Measurements from ENCODE around the gene KIZ.

Gene KIZ

GRCh38 chr20:21103582-21104465, 22.1 kb upstream of the KIZ start:
- no peak for DNase-seq (ENCODE audit: low read depth, low spot score)
- TF ChIP-seq FOXP2 (optimal IDR thresholded peaks at IDR 0.05; ENCODE audit: control extremely low read depth, extremely low read length, insufficient read depth) (no peak), EZH2 (IDR thresholded peaks at IDR 0.05) (no peak), POLR2AphosphoS5 (IDR thresholded peaks at IDR 0.05; ENCODE audit: borderline replicate concordance, low read depth, low read length) (no peak)
- Histone ChIP-seq H3K9ac (ENCODE audit: insufficient read length) (no peak overlapping the region), H3K36me3 (ENCODE audit: insufficient read depth, low read length) (no peaks in the 10 kb centered on the region), H3K4me3 (no peak overlapping the region), H3K27ac (no peak overlapping the region), H3K9me3 (ENCODE audit: low read depth, low read length) (no peaks in the 10 kb centered on the region)

- H3K9me3 ChIP-seq (ENCODE audit: low read depth, low read length): no peaks in the 10 kb centered on the region
- no peak for DNase-seq (ENCODE audit: low read depth, low spot score)
- H3K4me3 ChIP-seq: no peak overlapping the region
- H3K36me3 ChIP-seq (ENCODE audit: insufficient read depth, low read length): no peaks in the 10 kb centered on the region
- no peak overlapping the region for H3K9ac ChIP-seq (ENCODE audit: insufficient read length)
- no peak overlapping the region for H3K27ac ChIP-seq
- TF ChIP-seq FOXP2 (optimal IDR thresholded peaks at IDR 0.05; ENCODE audit: control extremely low read depth, extremely low read length, insufficient read depth) (no peak), POLR2AphosphoS5 (IDR thresholded peaks at IDR 0.05; ENCODE audit: borderline replicate concordance, low read depth, low read length) (no peak), EZH2 (IDR thresholded peaks at IDR 0.05) (no peak)
These were observed 21.5 kb upstream of the KIZ start for GRCh38 chr20:21104466-21104761.

- no peak for TF ChIP-seq POLR2AphosphoS5 (IDR thresholded peaks at IDR 0.05; ENCODE audit: borderline replicate concordance, low read depth, low read length)
- TF ChIP-seq EZH2 (IDR thresholded peaks at IDR 0.05): no peak
- no peak for TF ChIP-seq FOXP2 (optimal IDR thresholded peaks at IDR 0.05; ENCODE audit: control extremely low read depth, extremely low read length, insufficient read depth)
- no peak overlapping the region for H3K4me3 ChIP-seq
- no peak for DNase-seq (ENCODE audit: low read depth, low spot score)
- no peaks in the 10 kb centered on the region for H3K36me3 ChIP-seq (ENCODE audit: insufficient read depth, low read length)
- no peak overlapping the region for H3K9ac ChIP-seq (ENCODE audit: insufficient read length)
- no peak overlapping the region for H3K27ac ChIP-seq
- H3K9me3 ChIP-seq (ENCODE audit: low read depth, low read length): no peaks in the 10 kb centered on the region
These were observed 21.0 kb upstream of the KIZ start for GRCh38 chr20:21104921-21105320.

- Histone ChIP-seq H3K4me3 (no peak overlapping the region), H3K27ac (no peak overlapping the region), H3K36me3 (ENCODE audit: insufficient read depth, low read length) (no peaks in the 10 kb centered on the region), H3K9ac (ENCODE audit: insufficient read length) (no peak overlapping the region), H3K9me3 (ENCODE audit: low read depth, low read length) (no peaks in the 10 kb centered on the region)
- no peak for TF ChIP-seq FOXP2 (optimal IDR thresholded peaks at IDR 0.05; ENCODE audit: control extremely low read depth, extremely low read length, insufficient read depth)
- TF ChIP-seq EZH2 (IDR thresholded peaks at IDR 0.05): no peak
- no peak for TF ChIP-seq POLR2AphosphoS5 (IDR thresholded peaks at IDR 0.05; ENCODE audit: borderline replicate concordance, low read depth, low read length)
- DNase-seq (ENCODE audit: low read depth, low spot score): no peak
These were observed 20.3 kb upstream of the KIZ start for GRCh38 chr20:21105429-21106170.

GRCh38 chr20:21106171-21107017, 19.5 kb upstream of the KIZ start, which contains the start of gene LINC00237:
LINC00237 (minus strand) TSS chr20:21106358.
- H3K9ac ChIP-seq (ENCODE audit: insufficient read length): no peak within 1 kb of the TSS
- TF ChIP-seq EZH2 (IDR thresholded peaks at IDR 0.05) (no peak), FOXP2 (optimal IDR thresholded peaks at IDR 0.05; ENCODE audit: control extremely low read depth, extremely low read length, insufficient read depth) (no peak), POLR2AphosphoS5 (IDR thresholded peaks at IDR 0.05; ENCODE audit: borderline replicate concordance, low read depth, low read length) (no peak)
- DNase-seq (ENCODE audit: low read depth, low spot score): no peak
- no peaks in the 10 kb centered on the region for H3K9me3 ChIP-seq (ENCODE audit: low read depth, low read length)
- no peak within 1 kb of the TSS for H3K27ac ChIP-seq
- no peak within 1 kb of the TSS for H3K4me3 ChIP-seq
- H3K36me3 ChIP-seq (ENCODE audit: insufficient read depth, low read length): no peaks in the 10 kb centered on the region

GRCh38 chr20:21109144-21109543, 16.7 kb upstream of the KIZ start:
- no peak for TF ChIP-seq EZH2 (IDR thresholded peaks at IDR 0.05)
- no peak for TF ChIP-seq POLR2AphosphoS5 (IDR thresholded peaks at IDR 0.05; ENCODE audit: borderline replicate concordance, low read depth, low read length)
- TF ChIP-seq FOXP2 (optimal IDR thresholded peaks at IDR 0.05; ENCODE audit: control extremely low read depth, extremely low read length, insufficient read depth): no peak
- DNase-seq (ENCODE audit: low read depth, low spot score): no peak
- Histone ChIP-seq H3K9me3 (ENCODE audit: low read depth, low read length) (no peaks in the 10 kb centered on the region), H3K9ac (ENCODE audit: insufficient read length) (no peak overlapping the region), H3K27ac (no peak overlapping the region), H3K4me3 (no peak overlapping the region), H3K36me3 (ENCODE audit: insufficient read depth, low read length) (no peaks in the 10 kb centered on the region)

- no peak overlapping the region for H3K9ac ChIP-seq (ENCODE audit: insufficient read length)
- no peaks in the 10 kb centered on the region for H3K9me3 ChIP-seq (ENCODE audit: low read depth, low read length)
- no peaks in the 10 kb centered on the region for H3K36me3 ChIP-seq (ENCODE audit: insufficient read depth, low read length)
- TF ChIP-seq FOXP2 (optimal IDR thresholded peaks at IDR 0.05; ENCODE audit: control extremely low read depth, extremely low read length, insufficient read depth) (no peak), POLR2AphosphoS5 (IDR thresholded peaks at IDR 0.05; ENCODE audit: borderline replicate concordance, low read depth, low read length) (no peak), EZH2 (IDR thresholded peaks at IDR 0.05) (no peak)
- DNase-seq (ENCODE audit: low read depth, low spot score): no peak
- no peak overlapping the region for H3K4me3 ChIP-seq
- H3K27ac ChIP-seq: no peak overlapping the region
These were observed 15.1 kb upstream of the KIZ start for GRCh38 chr20:21110811-21111210.

GRCh38 chr20:21111416-21111815, 14.5 kb upstream of the KIZ start:
- TF ChIP-seq FOXP2 (optimal IDR thresholded peaks at IDR 0.05; ENCODE audit: control extremely low read depth, extremely low read length, insufficient read depth): no peak
- no peak for TF ChIP-seq POLR2AphosphoS5 (IDR thresholded peaks at IDR 0.05; ENCODE audit: borderline replicate concordance, low read depth, low read length)
- TF ChIP-seq EZH2 (IDR thresholded peaks at IDR 0.05): no peak
- Histone ChIP-seq H3K9ac (ENCODE audit: insufficient read length) (no peak overlapping the region), H3K27ac (no peak overlapping the region), H3K36me3 (ENCODE audit: insufficient read depth, low read length) (no peaks in the 10 kb centered on the region), H3K4me3 (no peak overlapping the region), H3K9me3 (ENCODE audit: low read depth, low read length) (no peaks in the 10 kb centered on the region)
- no peak for DNase-seq (ENCODE audit: low read depth, low spot score)

Measured in SK-N-MC (cell line).